Measurements from ENCODE around the gene TAMM41. TPM values are rescaled to one million over a fixed set of nuclear protein-coding genes. Genes with fewer than 3 reads are reported as not detected.

The TAMM41 gene
- total and polyA plus RNA-seq, 2 donors (not counting 1 experiment from before 2014, with no cell fraction given), result 36.1 to 52.3 TPM

GRCh38 chr3:11799791-11800190 is 46.9 kb downstream of the TAMM41 start:
- H2AFZ ChIP-seq (ENCODE audit: insufficient read depth, low read depth, low read length, poor library complexity, severe bottlenecking), result no peak overlapping the region
- H3K27me3 ChIP-seq (replicated peaks in 1 of 4; ENCODE audit: control extremely low read depth in 1 of 4, control insufficient read depth in 3 of 4, insufficient read depth in 4 of 4, low read length in 3 of 4), result no peaks in the 10 kb centered on the region
- intact Hi-C loops (cut with micrococcal nuclease), result loop anchor here (5.0 kb wide), 1 partner anchor 562 kb away; no protein-coding TSS in a partner anchor
- peaks cover 0 to 7% (median 4%) of the 10 kb centered on the region in 3 donors for H3K9me3 ChIP-seq (ENCODE audit: control extremely low read depth in 1 of 3, control insufficient read depth in 2 of 3, insufficient read depth in 1 of 3, low read length in 2 of 3)
- Mint-ChIP-seq H3K27me3 (no peaks in the 10 kb centered on the region), H3K4me3 (no peak overlapping the region), H3K27ac (no peak overlapping the region), H3K4me1 (no peaks in the 10 kb centered on the region), H3K9me3 (ENCODE audit: insufficient read depth) (peaks cover 11% of the 10 kb centered on the region)
- CTCF ChIA-PET, result no interaction called here
- no peaks in the 10 kb centered on the region for H4K20me1 ChIP-seq (ENCODE audit: control insufficient read depth, insufficient read depth, low read length, poor library complexity, severe bottlenecking)
- WGBS (ENCODE audit: insufficient coverage), result no CpG with 5 or more reads among the region's 1 CpG
- H3K4me1 ChIP-seq (ENCODE audit: control insufficient read depth in 2 of 2, insufficient read depth in 2 of 2, low read length in 2 of 2), result no peaks in the 10 kb centered on the region
- ATAC-seq (ENCODE audit: low read depth) (no peak), DNase-seq (no peak)
- no peak overlapping the region for H3K4me3 ChIP-seq (ENCODE audit: control extremely low read depth in 1 of 5, extremely low read depth in 1 of 5, insufficient read depth in 1 of 5, low read depth in 2 of 5, low read length in 4 of 5)
- H3K27ac ChIP-seq (ENCODE audit: low read length in 2 of 2), result no peak overlapping the region
- H3K36me3 ChIP-seq (replicated peaks in 1 of 2; ENCODE audit: control extremely low read depth in 1 of 2, control insufficient read depth in 1 of 2, extremely low read depth in 1 of 2, insufficient read depth in 2 of 2, low read length in 1 of 2), result peaks cover 24 to 43% of the 10 kb centered on the region in 2 experiments
- peaks cover 13% of the 10 kb centered on the region for H3K79me2 ChIP-seq (ENCODE audit: control insufficient read depth, insufficient read depth, low read length)
- TF ChIP-seq CTCF (IDR thresholded peaks at IDR 0.05) (no peak), EZH2 (IDR thresholded peaks at IDR 0.05; ENCODE audit: borderline replicate concordance, insufficient read depth, low read depth, low read length, poor library complexity, severe bottlenecking) (no peak)
- no peak overlapping the region for H3K9ac ChIP-seq (ENCODE audit: low read length)
- POLR2A ChIA-PET, result no interaction called here
- H3K4me2 ChIP-seq (replicated peaks; ENCODE audit: low read depth, low read length, poor library complexity, severe bottlenecking), result no peak overlapping the region

- 100% methylated on average over 2 of the region's 2 CpGs for WGBS (ENCODE audit: insufficient coverage)
- peaks cover 4% of the 10 kb centered on the region for H3K9me3 Mint-ChIP-seq (ENCODE audit: insufficient read depth)
- no peak overlapping the region for H2AFZ ChIP-seq (ENCODE audit: insufficient read depth, low read depth, low read length, poor library complexity, severe bottlenecking)
- H3K36me3 ChIP-seq (replicated peaks in 1 of 2; ENCODE audit: control extremely low read depth in 1 of 2, control insufficient read depth in 1 of 2, extremely low read depth in 1 of 2, insufficient read depth in 2 of 2, low read length in 1 of 2), result peaks cover 34 to 66% of the 10 kb centered on the region in 2 experiments
- no peak for TF ChIP-seq CTCF (IDR thresholded peaks at IDR 0.05)
- TF ChIP-seq EZH2 (IDR thresholded peaks at IDR 0.05; ENCODE audit: borderline replicate concordance, insufficient read depth, low read depth, low read length, poor library complexity, severe bottlenecking), result no peak
- H3K27me3 ChIP-seq (replicated peaks in 1 of 4; ENCODE audit: control extremely low read depth in 1 of 4, control insufficient read depth in 3 of 4, insufficient read depth in 4 of 4, low read length in 3 of 4), result no peaks in the 10 kb centered on the region
- H3K27ac Mint-ChIP-seq, result no peak overlapping the region
- CTCF ChIA-PET, result interaction anchor here (1.0 kb wide), 1 partner anchor 9 kb away, joined by 4 read pairs; no protein-coding TSS in a partner anchor
- POLR2A ChIA-PET, result no interaction called here
- no peaks in the 10 kb centered on the region for H4K20me1 ChIP-seq (ENCODE audit: control insufficient read depth, insufficient read depth, low read length, poor library complexity, severe bottlenecking)
- no peak for ATAC-seq (ENCODE audit: low read depth)
- no peak overlapping the region for H3K4me2 ChIP-seq (replicated peaks; ENCODE audit: low read depth, low read length, poor library complexity, severe bottlenecking)
- H3K27ac ChIP-seq (ENCODE audit: low read length in 2 of 2), result no peak overlapping the region
- H3K4me3 ChIP-seq (ENCODE audit: control extremely low read depth in 1 of 5, extremely low read depth in 1 of 5, insufficient read depth in 1 of 5, low read depth in 2 of 5, low read length in 4 of 5), result no peak overlapping the region
- peaks cover 5% of the 10 kb centered on the region for H3K79me2 ChIP-seq (ENCODE audit: control insufficient read depth, insufficient read depth, low read length)
- no peak overlapping the region for H3K4me3 Mint-ChIP-seq
- peaks cover 0 to 5% (median 4%) of the 10 kb centered on the region in 3 donors for H3K9me3 ChIP-seq (ENCODE audit: control extremely low read depth in 1 of 3, control insufficient read depth in 2 of 3, insufficient read depth in 1 of 3, low read length in 2 of 3)
- no peaks in the 10 kb centered on the region for H3K4me1 Mint-ChIP-seq
- intact Hi-C loops (cut with micrococcal nuclease), result no loop called here
- DNase-seq, result no peak
- no peaks in the 10 kb centered on the region for H3K27me3 Mint-ChIP-seq
- H3K9ac ChIP-seq (ENCODE audit: low read length), result no peak overlapping the region
- H3K4me1 ChIP-seq (ENCODE audit: control insufficient read depth in 2 of 2, insufficient read depth in 2 of 2, low read length in 2 of 2), result no peaks in the 10 kb centered on the region
Observed at GRCh38 chr3:11794927-11795326, 51.8 kb downstream of the TAMM41 start.

Measured in B cell (primary cell).